GM12864 (cell line): ENCODE results near the gene TOR4A.
"Not testable (repeated sequence)": the region's sequence is repeated elsewhere in the genome, so short reads cannot be mapped to it uniquely, and the experiment has no call there.

Experiments used
- DNase-seq: peaks from one replicate; pipeline ENCODE4 v3.0.0-alpha.2; 2011; ENCODE audit warnings: low read depth
- H3K4me3 ChIP-seq: 2 replicates; pipeline ENCODE4 v1.5.1; 2011; ENCODE audit warnings: mild to moderate bottlenecking, low read depth, low read length, control low read depth
- CTCF ChIP-seq: IDR thresholded peaks from 2 replicates; pipeline ENCODE4 v1.5.1; 2011; ENCODE audit warnings: low read depth, mild to moderate bottlenecking, moderate library complexity, low read length, control low read depth, inconsistent platforms; ENCODE audit errors: missing control alignments

Gene TOR4A

DNA sequence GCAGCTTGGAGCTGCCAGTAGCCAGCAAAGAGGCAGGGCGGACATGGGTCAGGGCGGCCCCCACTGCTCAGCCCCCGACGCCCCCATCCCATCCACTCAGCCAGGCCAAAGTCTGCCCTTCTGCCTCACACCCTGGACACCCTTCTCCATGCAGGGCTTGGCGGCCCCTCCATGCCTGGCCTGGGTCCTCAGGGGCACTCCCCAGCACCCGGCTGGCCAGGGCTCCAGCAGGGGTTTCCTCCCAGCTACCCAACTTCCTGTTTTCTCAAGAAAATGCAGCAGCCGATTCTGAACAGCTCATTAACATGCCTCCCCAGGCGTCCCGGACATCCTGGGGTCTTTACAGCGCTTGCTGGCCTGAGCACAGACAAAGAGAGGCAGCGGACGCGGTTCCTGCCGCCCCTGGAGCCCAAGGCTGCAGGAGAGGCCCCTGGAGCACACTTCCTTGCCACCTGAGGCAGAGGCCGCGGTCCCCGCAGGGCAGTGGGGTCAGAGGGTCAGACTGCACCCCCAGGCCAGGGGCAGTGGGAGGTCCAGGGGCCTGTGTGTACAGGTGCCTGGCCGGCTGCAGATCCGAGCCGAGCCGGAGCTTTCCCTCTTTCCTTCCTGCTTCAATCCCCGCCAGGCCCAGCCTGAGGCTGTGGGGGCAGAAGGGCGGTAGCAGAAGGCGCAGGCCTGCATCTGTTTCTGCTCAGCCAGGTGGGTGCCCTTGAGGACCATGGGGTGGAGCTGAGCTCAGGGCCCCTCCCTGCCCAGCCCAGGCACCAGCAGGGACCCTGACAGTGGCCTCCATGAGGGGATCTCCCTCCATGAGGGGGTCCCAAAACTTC lies 43.2 kb downstream of the TOR4A start:
- no peak overlapping the region for H3K4me3 ChIP-seq

GRCh38 chr9:137321726-137322361 lies 44.3 kb downstream of the TOR4A start:
- DNase-seq, result no peak
- TF ChIP-seq CTCF, result no peak
- no peak overlapping the region for H3K4me3 ChIP-seq

More for the DNA sequence above, 43.2 kb downstream of the TOR4A start:
- no peak for DNase-seq
- no peak for TF ChIP-seq CTCF

DNA sequence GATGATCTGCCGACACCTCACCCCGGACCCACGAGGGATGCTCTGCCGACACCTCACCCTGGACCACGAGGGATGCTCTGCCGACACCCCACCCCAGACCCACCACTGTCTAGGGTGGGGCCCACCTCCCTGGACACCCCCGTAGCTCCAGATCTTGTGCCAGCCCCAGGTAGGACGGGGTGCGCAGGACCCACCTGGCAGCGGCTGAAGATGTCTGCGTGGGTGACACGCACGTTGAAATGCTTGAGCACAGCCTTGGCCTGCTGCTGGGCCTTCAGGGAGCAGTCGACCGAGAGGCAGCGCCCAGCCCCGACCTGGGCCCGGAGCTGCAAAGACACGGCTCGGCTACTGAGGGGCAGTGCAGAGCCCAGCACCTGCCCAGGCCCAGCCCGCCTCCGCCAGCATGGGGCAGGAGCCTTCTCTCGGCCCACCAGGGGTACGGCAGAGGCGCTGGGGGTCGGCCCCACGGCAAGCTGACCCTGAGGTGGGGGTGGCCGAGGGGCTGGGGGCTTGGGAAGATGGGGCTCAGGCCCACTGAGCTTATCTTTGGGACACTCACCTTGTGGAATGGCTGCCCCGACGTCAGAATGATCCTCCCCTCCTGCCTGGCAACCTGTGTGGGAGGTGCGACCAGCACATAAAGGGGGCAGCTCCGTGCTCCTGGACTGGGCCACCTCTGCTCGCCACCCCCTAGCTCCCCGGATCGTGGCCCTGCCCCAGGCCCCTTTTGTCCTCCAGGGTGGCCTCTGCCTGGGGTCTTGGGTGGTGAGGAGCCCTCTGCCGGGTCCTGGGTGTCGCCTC lies 46.2 kb downstream of the TOR4A start:
- TF ChIP-seq CTCF, result no peak
- DNase-seq, result no peak
- H3K4me3 ChIP-seq, result no peak overlapping the region

- H3K4me3 ChIP-seq, result no peak overlapping the region
- TF ChIP-seq CTCF, result no peak
- DNase-seq, result no peak
Observed at GRCh38 chr9:137325124-137325523, 47.6 kb downstream of the TOR4A start.

GRCh38 chr9:137325799-137326198 lies 48.3 kb downstream of the TOR4A start:
- no peak for DNase-seq
- TF ChIP-seq CTCF, result no peak
- H3K4me3 ChIP-seq, result no peak overlapping the region

GRCh38 chr9:137326445-137327065 lies 49.0 kb downstream of the TOR4A start:
- H3K4me3 ChIP-seq, result no peak overlapping the region
- peak; percentile 57 for DNase-seq
- TF ChIP-seq CTCF, result no peak

DNA sequence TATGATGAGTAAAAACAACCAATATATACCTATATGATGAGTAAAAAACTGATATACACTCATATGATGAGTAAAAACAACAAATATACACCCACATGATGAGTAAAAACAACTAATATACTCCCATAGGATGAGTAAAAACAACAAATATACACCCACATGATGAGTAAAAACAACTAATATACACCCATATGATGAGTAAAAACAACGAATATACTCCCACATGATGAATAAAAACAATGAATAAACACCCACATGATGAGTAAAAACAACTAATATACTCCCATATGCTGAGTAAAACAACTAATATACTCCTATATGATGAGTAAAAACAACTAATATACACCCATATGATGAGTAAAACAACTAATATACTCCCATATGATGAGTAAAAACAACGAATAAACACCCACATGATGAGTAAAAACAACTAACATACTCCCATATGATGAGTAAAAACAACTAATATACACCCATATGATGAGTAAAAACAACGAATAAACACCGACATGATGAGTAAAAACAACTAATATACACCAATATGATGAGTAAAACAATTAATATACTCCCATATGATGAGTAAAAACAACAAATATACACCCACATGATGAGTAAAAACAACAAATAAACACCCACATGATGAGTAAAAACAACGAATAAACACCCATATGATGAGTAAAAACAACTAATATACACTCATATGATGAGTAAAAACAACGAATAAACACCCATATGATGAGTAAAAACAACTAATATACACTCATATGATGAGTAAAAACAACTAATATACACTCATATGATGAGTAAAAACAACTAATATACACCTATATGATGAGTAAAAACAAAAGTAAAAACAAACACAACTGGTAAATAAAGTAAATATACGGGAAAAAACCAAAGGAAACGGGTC lies 50.4 kb downstream of the TOR4A start:
- H3K4me3 ChIP-seq, DNase-seq: not testable (repeated sequence)

DNA sequence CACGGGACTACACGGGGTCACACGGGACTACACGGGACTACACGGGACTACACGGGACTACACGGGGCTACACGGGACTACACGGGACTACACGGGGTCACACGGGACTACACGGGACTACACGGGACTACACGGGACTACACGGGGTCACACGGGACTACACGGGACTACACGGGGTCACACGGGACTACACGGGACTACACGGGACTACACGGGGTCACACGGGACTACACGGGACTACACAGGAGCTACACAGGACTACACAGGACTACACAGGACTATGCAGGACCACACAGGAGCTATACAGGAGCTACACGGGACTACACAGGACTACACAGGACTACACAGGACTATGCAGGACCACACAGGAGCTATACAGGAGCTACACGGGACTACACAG lies 52.1 kb downstream of the TOR4A start:
- not testable (repeated sequence) for DNase-seq, H3K4me3 ChIP-seq
